ENCODE results near the gene PRR5.

PRR5 gene

DNA sequence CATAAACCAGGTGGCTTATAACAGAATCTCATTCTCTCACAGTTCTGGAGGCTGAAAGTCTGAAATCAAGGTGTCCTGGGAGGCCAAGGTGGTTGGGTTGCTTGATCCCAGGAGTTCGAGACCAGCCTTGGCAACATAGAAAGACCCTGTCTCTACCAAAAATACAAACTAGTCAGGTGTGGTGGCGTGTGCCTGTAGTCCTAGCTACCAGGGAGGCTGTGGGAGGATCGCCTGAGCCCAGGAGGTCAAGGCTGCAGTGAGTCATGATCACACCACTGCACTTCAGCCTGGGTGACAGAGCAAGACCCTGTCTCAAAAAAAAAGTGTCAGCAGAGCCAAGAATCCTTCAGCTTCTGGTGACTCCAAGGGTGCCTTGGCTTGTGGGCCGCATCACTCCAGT lies 8.9 kb upstream of the PRR5 start:
- DNase-seq = peak in 1 of 3 donors; percentile 31

DNA sequence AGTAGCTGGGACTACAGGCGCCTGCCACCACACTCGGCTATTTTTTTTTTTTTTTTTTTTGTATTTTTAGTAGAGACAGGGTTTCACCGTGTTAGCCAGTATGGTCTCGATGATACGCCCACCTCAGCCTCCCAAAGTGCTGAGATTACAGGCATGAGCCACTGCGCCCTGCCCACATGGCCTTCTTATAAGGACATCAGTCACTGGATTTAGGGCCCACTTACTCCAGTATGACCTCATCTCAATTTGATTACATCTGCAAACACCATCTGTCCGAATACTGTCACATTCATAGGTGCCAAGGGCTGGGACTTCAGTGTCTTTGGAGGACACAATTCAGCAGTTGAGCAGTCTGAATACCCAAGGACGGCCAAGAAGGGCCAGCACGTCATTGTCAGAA lies 8.2 kb upstream of the PRR5 start:
- peak in 1 of 3 donors; percentile 28 for DNase-seq

DNA sequence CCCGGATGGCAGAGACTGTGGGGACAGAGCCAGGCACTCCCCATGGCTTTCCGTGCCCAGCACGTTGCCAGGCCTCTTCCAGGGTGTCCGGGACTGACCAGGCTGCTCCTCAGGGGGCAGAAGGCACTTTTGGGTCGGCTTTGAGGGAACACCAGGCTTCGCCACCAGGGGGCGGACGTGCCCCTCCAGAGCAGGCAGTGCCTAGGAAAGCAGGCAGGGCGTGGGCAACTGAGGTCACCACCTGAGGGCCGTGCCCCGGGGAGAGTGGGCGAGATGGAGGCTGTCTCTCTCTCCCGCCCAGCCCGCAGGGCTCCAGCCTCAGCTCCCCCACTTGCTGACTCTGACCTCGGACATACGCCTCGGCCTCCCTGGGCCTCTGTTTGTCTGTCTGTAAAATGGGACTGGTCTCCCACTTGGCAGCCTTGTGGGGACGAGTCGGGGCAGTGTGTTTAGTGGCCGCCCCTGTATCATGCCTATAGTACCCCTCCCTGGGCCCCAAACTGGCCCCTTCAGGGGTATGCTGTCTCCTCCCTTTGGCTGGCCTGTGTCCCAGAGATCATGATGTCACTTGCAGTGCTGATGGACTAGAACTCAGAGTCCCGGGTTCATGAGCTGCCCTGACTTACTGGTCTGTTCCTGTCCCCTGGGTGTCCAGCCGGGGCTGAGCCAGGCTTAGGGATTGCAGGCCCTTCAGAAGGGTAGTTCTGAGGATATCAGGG lies 4.4 kb upstream of the PRR5 start:
- DNase-seq = peak; percentile 85 to 93 (median 89)

DNA sequence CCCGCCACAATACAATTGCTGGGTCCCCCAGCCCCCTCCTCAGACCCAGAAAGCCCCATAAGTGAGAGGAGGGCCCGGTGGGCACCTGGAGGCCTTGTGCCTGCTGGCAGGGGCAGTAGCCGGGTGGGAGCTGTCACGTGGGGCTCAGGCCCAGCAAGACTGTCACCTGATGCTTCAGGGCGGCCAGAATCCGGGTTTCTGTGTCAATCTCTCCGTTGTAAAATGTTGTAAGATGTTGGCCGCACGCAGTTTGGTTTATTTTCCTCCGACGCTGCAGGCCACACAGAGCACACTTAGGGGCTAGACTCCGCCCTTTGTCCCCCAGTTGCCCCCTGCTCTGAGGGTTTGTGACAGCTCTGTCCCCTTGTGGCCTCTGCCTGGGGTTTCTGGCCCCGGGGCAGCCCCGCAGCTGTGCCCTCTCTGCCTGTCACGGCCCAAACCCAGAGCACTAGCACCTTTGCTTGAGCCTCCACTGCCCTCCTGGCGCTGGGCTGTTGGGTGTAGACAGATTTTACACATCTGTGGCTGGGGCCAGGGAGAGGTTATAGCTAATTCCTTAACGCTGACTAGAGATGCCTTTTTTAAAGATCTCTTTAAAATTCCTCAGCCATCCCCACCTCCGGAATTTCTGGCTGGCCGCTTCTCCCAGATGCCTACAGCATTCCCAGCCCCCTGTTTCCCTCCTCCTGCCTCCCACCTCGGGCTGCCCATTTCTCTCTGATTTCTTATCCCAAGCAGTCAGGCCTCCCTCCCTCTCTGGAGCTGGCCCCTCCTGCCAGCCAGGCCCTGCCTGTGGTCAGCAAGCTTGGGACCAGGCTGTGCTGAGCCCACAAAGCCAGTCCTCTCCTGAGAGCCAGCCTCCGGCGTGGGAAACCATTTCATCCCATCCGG lies 3.2 kb upstream of the PRR5 start:
- DNase-seq = no peak

DNA sequence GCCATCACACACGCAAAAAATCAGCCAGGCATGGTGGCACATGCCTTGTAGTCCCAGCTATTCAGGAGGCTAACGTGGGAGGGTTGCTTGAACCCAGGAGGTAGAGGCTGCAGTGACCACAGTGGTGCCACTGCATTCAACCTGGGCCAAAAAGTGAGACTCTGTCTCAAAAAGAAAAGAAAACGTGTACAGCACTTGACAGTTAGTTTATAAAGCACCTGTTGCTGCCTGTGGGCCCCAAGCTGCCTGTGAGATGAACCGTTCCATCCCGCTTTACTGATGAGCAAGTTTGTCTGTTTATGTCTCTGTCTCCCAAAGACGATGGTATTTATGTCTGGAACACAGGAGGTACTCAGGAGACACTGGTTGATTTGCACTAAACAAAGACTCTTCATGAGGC lies 1.5 kb upstream of the PRR5 start:
- no peak for DNase-seq

DNA sequence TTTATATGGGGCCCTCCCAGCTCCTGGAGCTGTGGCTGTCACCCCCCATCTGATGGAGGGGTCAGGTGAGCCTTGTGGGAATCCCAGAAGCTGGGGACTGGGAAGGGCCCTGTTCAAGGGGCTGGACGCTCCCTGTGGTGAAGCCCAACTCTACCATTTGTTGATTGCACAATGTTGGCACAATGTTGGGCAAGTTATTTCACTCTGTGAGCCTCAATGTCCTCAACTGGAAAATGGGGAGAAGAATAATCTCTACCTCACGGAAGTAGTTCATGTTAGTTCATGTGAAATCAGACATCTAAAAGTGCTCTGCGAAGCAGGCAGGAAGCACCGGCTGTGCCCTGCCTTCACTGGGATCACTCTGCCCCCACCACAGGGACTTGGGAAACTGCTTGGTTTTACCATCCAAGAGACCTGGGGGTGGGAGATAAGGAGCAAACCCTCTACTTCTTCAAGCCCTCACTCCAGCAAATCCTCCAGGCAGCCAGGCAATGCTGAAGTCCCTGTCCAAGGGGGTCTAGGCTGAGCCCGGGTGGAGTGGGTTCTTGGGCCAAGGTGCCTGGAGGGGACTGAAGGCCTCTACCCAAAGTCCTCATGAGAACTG lies 715 bp upstream of the PRR5 start:
- no peak for DNase-seq

DNA sequence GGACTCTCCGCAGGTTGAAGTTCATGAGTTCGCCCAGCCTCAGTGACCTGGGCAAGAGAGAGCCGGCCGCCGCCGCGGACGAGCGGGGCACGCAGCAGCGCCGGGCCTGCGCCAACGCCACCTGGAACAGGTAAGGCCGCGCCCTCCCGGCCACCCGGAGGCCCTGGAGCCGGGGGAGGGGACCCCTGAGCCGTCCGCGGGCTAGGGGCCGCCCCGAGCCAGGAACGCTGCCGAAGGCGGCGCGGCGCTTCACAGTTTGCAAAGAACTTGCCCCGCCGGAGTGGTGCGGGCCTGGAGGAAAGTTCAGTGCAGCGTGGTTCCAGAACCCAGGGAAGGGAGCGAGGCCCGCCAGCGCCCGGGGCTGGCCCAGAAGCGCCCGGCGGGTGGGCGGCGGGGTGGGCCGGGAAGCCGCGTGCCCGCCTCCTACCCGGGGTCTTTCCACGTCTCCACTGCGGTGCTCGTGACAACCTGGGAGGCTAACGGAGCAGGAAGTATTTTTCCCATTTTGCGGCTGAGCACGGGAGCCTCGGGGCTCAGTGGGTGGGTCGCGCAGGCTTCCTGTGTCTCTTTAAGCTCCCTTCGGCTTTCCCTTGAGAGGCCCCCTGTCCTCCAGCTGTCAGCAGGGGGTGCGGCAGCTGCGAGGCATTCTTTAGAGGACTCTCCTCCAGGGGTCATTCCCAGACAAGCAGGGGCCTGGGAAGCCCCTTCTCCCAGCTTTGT lies 635 bp downstream of the PRR5 start:
- DNase-seq = peak in 2 of 3 donors; percentile 38 to 58

DNA sequence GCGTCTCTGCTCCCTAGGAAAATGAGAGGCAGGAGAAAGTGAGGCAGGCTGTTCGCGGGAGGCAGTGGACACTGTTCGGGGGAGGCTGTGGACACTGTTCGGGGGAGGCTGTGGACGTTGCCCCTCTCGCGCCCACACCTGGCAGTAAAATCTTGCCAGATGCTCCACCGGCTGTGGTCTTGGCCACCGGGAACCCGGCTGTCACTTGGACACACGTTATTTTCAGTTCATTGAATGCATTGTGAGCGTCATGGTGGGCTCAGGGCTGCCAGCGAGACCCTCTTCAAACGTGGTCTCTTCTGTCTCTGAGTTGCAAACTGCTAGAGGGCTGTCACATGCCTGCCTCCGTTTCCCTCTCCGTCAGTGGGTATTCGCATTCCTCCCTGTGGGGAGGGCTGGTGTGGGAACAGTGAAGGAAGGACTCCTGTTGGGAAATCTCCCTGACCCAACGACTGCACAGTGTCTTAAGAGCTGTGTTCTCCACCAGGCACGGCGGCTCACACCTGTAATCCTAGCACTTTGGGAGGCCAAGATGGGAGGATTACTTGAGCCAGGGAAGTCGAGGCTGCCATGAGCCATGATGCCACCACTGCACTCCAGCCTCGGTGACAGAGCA lies 1.4 kb downstream of the PRR5 start:
- no peak for DNase-seq

DNA sequence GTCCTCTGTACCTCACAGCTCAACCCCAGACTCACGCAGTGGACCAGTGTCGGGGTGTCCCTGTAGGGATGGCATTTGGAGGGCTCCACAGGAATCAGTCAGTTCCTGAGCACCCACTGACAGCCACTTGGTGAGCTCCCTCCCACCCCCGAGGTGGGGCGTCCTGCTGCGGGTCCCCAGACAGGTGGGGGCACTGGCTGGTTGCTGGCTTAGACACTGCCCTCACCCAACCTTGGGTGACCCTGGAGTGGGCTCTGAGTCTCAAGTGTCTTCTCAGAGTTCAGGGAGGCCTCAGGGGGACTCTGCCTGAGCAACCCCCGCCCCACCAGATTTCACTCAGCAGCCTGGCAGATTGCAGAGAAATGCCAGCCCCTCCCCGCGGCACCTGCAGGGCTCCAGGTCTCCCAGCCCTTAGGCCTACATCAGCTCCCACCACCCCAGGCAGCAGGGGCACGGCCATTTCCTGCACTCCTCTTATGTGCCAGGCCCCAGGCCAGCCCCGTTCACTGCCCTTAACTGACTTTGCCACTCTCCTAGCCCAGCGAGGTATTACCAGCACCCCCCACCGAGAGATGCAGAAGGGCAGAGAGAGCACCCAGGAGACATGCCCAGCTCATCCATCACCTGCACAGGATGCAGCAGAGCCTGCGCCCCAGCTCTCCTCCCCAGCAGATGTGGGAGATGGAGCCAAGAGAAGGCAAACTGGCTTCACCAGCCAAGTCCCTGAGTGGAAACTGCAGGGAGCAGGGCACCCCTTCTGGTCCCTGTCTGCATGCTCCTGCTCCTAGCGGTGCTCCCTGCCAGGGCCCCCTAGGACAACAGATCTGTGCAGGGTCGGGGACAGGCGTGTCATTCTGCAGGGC lies 2.4 kb downstream of the PRR5 start:
- no peak for DNase-seq

DNA sequence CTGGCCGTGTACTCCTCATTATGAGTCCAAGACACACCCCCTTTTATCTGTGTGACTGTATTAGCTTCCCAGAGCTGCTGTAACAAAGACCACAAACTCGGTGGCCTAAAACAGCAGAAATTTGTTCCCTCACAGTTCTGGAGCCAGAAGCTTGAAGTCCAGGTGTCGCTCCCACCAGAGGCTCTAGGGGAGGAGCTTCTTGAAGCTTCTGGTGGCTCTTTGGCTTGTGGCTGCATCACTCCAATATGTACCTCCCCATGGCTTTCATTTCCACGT lies 3.0 kb downstream of the PRR5 start:
- no peak for DNase-seq

DNA sequence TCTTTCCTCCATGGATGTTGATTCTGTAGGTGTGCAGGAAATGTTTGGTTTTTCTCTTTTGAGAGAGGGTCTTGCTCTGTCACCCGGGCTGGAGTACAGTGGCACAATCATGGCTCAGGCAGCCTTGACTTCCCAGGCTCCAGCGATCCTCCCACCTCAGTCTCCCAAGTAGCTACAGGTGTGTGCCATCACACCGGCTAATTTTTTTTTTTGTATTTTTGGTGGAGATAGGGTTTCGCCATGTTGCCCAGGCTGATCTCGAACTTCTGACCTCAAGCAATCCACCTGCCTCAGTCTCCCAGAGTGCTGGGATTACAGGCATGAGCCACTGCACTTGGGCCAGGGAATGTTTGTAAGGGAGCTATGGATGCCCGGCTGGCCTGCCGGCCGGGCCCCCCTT lies 4.5 kb downstream of the PRR5 start:
- no peak for DNase-seq

DNA sequence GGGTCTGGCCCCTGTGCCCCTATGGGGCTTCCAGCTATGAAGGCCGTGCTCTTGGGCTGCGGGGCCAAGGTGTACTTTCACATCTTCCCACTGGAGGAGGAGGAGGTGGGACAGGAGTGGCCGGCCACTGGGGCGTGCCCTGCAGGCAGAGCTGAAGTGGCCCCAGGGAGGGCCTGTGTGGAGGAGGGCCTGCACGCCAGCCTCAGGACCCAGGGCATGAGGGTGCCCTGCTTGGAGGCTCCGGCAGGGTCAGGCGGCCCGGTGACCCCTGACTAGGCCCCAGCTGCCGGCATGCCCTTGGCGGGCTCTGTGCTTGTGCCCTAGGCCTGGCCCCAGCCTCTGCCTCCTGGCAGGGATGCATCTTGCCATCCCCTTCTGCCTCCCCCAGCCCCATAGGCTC lies 5.2 kb downstream of the PRR5 start:
- DNase-seq = no peak

DNA sequence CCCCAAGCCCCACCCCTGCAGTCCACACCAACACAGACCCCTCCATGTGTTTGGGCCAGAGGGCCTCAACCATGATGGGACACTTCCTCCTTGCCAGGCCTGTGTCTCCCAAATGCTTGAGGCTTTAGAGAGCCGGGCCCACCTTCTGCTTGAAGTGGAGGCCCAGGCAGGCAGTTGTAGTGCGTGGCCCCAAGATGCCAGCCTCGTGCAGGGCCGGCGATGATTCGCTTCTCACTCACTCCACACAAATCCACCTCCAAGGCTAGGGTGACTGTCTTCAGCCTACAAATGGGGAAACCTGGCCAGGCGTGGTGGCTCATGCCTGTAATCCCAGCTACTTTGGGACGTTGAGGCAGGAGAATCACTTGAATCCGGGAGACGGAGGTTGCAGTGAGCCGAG lies 5.7 kb downstream of the PRR5 start:
- no peak for DNase-seq

DNA sequence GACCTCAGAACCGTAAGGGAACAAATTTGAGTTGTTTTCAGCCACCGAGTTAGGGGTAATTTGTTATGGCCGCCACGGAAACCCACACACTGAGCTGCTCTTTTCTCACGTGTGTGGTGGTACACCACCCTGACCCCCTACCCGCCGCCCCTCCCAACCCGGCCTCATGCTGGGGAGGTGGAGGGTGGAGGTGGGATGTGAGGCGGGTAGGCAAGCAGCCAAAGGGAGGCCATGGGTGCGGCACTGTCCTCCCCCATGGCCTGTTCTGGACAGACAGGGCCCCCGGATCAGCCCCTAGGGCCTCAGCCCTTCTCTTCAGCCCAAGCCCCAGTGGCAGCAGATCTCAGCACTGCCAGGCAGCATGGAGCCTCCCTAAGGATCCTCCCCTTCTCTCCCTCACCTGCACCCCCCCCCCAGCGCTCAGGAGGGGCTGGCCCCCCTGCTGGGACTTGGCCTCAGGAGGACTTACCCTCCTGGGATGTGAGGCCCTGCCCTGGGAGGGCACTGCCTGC lies 7.9 kb downstream of the PRR5 start:
- no peak for DNase-seq

DNA sequence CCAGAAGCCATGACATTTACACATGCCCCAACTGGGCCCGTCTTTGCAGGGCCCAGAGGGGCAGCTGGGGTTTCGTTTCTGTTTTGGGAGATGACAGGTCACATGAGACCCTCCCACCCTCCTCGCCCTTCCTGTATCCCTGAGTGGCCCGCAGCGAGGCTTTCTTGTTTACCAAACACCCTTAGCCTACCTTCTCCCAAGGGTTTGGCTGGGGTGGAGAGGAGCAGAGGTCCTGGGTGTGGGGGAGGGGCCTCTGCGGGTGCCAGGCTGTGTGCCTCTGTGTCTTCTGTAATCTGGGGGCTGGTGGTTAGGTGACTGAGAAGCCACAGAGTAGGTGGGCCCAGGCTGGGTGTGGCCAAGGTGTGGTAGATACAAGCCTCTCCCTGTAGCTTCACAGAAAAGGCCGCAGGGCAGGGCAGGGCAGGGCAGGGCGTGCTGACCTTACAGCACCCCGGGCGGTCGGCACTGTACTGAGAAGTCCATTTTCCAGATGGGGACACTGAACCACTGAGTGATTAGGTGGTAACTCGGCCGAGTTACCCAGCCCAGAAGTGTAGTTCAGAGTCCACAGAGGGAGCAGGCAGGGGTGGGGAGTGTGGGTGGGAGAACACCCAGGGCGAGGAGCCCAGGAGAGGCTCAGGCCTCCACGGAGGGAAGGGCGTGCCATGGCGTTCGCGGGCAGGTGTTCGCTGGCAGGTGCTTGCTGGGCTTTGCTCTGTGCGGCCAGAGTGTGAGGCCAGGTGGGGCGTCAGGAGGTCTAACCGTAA lies 8.7 kb downstream of the PRR5 start:
- peak; percentile 25 to 46 (median 36) for DNase-seq

DNA sequence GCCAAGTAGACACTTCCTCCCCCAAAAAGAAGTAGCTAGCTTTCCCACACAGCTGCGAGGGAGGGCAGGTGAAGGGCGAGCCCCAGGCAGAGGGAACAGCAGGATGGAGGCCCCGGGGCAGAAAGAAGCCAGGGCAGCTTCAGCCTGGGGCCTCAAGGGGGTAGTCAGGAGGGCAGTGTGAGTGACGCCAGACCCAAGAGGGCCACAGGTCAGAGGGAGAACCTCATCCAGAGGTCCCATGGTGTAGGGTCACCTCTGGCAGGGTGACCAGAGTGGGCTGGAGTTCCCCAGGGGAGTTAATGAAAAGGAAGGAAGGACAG lies 9.2 kb downstream of the PRR5 start:
- DNase-seq = no peak

DNA sequence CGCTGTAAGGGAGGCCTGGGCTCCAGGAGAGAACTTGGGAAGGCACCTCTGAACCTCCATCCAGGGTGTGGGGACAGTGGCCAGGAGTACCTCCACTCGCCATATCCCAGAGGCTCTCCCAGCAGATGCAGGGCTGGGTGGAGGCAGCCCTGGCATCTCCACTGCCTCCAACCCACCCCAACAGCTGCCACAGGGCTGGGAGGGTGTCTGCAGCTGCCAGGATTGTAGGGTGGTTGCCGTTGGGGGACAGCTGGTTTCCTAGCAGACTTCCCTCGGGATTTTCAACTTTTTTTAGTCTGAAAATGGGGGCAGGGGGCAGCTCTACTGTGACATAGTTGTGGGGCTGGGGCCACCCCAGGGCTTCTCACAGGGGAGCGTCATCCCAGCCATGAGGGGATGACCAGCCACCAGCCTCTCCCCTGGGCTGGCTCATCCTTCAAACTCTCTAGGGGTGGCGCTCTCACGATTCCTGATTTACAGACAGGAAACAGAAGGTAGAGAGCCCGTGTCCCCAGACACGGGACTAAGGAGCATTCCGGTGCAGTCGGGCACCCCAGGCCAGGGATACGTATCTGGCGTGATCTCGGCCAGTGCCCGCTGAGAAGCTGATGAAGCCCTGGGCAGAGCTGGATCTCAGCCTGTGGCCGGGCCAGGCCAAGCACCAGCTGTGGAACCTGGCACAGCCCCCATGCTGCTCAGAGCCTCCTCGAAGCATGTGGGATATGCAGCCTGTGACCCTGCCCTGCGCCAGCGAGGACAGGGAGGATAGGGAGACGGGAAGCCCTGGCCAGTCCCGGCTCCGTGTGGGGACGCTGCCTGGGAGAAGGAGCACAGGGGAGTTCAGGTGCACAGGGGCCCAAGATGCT lies 9.9 kb downstream of the PRR5 start:
- DNase-seq = no peak

DNA sequence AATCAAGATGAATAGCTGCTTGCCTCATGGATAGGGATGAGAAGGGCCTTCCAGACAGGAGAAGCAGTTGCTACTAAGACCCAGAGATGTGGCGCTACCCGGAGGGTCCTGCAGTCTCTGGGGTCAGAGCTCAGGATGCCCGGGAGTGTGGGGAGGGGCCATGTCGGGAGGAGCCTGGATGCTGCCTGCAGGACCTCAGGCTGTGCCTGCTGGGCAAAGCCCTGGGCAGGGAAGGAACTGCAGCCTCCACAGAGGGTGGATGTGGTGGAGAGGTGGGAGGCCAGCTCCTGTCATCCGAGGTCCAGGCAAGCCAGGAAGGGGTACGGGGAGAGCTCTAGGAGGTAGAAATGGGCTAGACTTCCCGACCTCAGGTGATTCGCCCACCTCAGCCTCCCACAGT lies 11.0 kb downstream of the PRR5 start:
- no peak for DNase-seq

DNA sequence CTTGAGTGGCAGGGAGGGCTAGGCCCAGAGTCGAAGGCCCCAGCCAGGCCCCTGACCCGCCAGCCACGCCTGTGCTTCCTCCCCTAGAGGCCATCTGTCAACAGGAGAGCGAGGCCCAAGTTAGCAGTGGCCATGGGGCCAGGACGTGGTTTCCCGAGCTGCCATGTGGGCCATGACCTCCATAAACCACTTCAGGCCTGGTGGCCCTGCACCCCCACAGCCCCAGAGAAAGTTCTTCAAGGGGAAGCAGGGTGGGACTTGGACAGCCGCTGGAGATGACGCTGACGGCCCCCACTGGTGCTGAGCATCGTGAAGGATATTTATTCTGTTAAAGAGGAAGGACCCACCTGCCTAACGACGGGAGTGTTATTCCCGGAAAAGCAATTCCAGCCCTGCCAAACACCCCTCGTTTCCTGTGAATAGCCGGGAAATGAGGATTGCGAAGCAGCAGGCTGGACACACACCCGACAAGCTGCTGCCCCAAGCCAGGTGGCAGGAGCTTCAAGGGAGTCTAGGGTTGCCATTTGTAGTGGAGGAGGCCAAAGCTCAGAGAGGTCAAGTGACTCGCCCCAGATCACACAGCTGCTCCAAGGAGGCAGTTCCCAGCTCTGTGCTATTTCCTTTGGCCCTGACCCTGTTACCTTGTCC lies 12.8 kb downstream of the PRR5 start:
- DNase-seq = no peak

DNA sequence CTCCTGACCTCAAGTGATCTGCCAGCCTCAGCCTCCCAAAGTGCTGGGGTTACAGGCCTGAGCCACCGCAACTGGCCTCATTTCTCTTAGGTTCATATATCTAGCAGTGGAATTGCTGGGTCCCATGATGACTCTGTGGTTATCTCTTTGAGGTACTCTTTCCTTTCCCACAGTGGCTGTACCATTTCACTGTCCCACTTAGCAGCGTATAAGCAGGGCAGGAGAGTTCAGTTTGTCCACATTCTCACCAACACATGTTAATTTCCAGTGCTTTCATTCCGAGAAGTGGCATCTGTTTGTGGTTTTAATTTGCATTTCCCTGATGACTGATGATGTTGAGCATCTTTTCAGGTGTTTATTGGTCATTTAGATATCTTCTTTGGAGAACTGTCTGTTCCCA lies 16.4 kb downstream of the PRR5 start:
- DNase-seq = no peak
